Activated naive CD4-positive, alpha-beta T cell treated with anti-CD3 and anti-CD28 coated beads, Interleukin-2, amount 50 U/mL, for 24 hours (primary cell): ENCODE data around the gene REL.

ENCODE experiments used
- H3K27ac Mint-ChIP-seq: one replicate; pipeline ENCODE4 v1.8.0; 2021; ENCODE audit warnings: mild to moderate bottlenecking, mixed read lengths
- H3K27me3 Mint-ChIP-seq: one replicate; pipeline ENCODE4 v1.8.0; 2021; ENCODE audit warnings: mixed read lengths
- H3K36me3 Mint-ChIP-seq: one replicate; pipeline ENCODE4 v1.8.0; 2021; ENCODE audit warnings: mixed read lengths
- H3K4me1 Mint-ChIP-seq: one replicate; pipeline ENCODE4 v1.8.0; 2021; ENCODE audit warnings: mixed read lengths
- H3K4me3 Mint-ChIP-seq: one replicate; pipeline ENCODE4 v1.8.0; 2021; ENCODE audit warnings: mild to moderate bottlenecking, mixed read lengths
- H3K9me3 Mint-ChIP-seq: one replicate; pipeline ENCODE4 v1.8.0; 2021; ENCODE audit warnings: mixed read lengths

The REL gene

GRCh38 chr2:60961457-60961856 is 80.1 kb downstream of the REL start:
- Mint-ChIP-seq H3K27ac (no peak overlapping the region), H3K9me3 (no peaks in the 10 kb centered on the region), H3K27me3 (no peaks in the 10 kb centered on the region), H3K36me3 (peaks cover 6% of the 10 kb centered on the region), H3K4me3 (no peak overlapping the region), H3K4me1 (peaks cover 33% of the 10 kb centered on the region)

- no peaks in the 10 kb centered on the region for H3K27me3 Mint-ChIP-seq
- H3K27ac Mint-ChIP-seq, result no peak overlapping the region
- H3K4me1 Mint-ChIP-seq, result peaks cover 44% of the 10 kb centered on the region
- H3K4me3 Mint-ChIP-seq, result no peak overlapping the region
- no peaks in the 10 kb centered on the region for H3K9me3 Mint-ChIP-seq
- peaks cover 6% of the 10 kb centered on the region for H3K36me3 Mint-ChIP-seq
Observed at GRCh38 chr2:60962528-60962927, 81.2 kb downstream of the REL start.

GRCh38 chr2:60963190-60963589 is 81.8 kb downstream of the REL start:
- H3K4me3 Mint-ChIP-seq, result no peak overlapping the region
- peaks cover 6% of the 10 kb centered on the region for H3K36me3 Mint-ChIP-seq
- no peak overlapping the region for H3K27ac Mint-ChIP-seq
- H3K9me3 Mint-ChIP-seq, result no peaks in the 10 kb centered on the region
- peaks cover 47% of the 10 kb centered on the region for H3K4me1 Mint-ChIP-seq
- no peaks in the 10 kb centered on the region for H3K27me3 Mint-ChIP-seq

GRCh38 chr2:60964651-60965498 is 83.5 kb downstream of the REL start:
- H3K4me1 Mint-ChIP-seq, result peaks cover 53% of the 10 kb centered on the region
- H3K36me3 Mint-ChIP-seq, result peaks cover 5% of the 10 kb centered on the region
- H3K27ac Mint-ChIP-seq, result peak overlapping the region; percentile 35
- peak overlapping the region; percentile 54 for H3K4me3 Mint-ChIP-seq
- H3K9me3 Mint-ChIP-seq, result no peaks in the 10 kb centered on the region
- no peaks in the 10 kb centered on the region for H3K27me3 Mint-ChIP-seq

GRCh38 chr2:60965499-60965785 is 84.1 kb downstream of the REL start:
- peak overlapping the region; percentile 54 for H3K4me3 Mint-ChIP-seq

GRCh38 chr2:60966507-60967405 is 85.4 kb downstream of the REL start:
- Mint-ChIP-seq H3K4me3 (peak overlapping the region; percentile 30), H3K4me1 (peaks cover 57% of the 10 kb centered on the region), H3K36me3 (peaks cover 5% of the 10 kb centered on the region), H3K27me3 (no peaks in the 10 kb centered on the region), H3K9me3 (no peaks in the 10 kb centered on the region), H3K27ac (peak overlapping the region; percentile 66)

More at GRCh38 chr2:60965499-60965785, 84.1 kb downstream of the REL start:
- Mint-ChIP-seq H3K4me1 (peaks cover 53% of the 10 kb centered on the region), H3K36me3 (peaks cover 5% of the 10 kb centered on the region), H3K27me3 (no peaks in the 10 kb centered on the region), H3K9me3 (no peaks in the 10 kb centered on the region), H3K27ac (peak overlapping the region; percentile 35)

GRCh38 chr2:60972889-60973656 is 91.7 kb downstream of the REL start:
- H3K4me3 Mint-ChIP-seq, result no peak overlapping the region
- H3K9me3 Mint-ChIP-seq, result no peaks in the 10 kb centered on the region
- peaks cover 4% of the 10 kb centered on the region for H3K36me3 Mint-ChIP-seq
- peaks cover 23% of the 10 kb centered on the region for H3K4me1 Mint-ChIP-seq
- H3K27me3 Mint-ChIP-seq, result no peaks in the 10 kb centered on the region
- H3K27ac Mint-ChIP-seq, result no peak overlapping the region

GRCh38 chr2:60973705-60974104 is 92.3 kb downstream of the REL start:
- Mint-ChIP-seq H3K36me3 (peaks cover 4% of the 10 kb centered on the region), H3K9me3 (no peaks in the 10 kb centered on the region), H3K27me3 (no peaks in the 10 kb centered on the region), H3K4me1 (peaks cover 17% of the 10 kb centered on the region), H3K27ac (no peak overlapping the region), H3K4me3 (no peak overlapping the region)

- H3K4me1 Mint-ChIP-seq, result peaks cover 20% of the 10 kb centered on the region
- no peaks in the 10 kb centered on the region for H3K9me3 Mint-ChIP-seq
- H3K36me3 Mint-ChIP-seq, result peaks cover 3% of the 10 kb centered on the region
- H3K4me3 Mint-ChIP-seq, result no peak overlapping the region
- H3K27me3 Mint-ChIP-seq, result no peaks in the 10 kb centered on the region
- H3K27ac Mint-ChIP-seq, result no peak overlapping the region
Observed at GRCh38 chr2:60974652-60975051, 93.3 kb downstream of the REL start.
